ENCODE data around the gene WFDC2.

DNA sequence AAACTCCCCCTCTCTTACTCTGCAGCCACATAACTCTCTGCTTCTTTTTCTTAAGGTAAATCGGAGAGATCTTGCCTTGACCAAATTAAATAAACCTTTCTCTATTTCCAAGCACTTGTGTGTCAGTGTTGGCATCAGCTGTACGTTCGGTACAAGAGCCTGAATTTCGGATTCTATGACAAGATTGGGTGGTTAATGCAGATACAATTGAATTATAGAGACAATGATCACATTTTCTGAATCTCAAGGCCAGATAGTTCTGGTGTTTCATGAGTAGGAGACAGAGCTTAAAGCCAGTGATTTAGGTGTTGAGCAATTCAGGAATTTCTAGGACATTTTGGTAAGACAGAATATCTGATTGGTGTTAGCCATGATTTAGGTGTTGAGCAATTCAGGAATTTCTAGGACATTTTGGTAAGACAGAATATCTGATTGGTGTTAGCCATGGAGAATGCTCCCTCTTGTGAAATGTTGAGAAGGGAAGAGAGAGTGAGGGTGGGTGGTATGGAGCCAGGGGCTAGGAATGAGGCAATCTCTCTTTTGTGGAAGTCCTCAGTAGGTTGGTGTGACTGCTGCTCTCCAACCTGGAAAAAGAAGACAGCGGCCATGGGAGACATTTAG lies 40.8 kb downstream of the WFDC2 start:
- TF ChIP-seq, protein P1, sequence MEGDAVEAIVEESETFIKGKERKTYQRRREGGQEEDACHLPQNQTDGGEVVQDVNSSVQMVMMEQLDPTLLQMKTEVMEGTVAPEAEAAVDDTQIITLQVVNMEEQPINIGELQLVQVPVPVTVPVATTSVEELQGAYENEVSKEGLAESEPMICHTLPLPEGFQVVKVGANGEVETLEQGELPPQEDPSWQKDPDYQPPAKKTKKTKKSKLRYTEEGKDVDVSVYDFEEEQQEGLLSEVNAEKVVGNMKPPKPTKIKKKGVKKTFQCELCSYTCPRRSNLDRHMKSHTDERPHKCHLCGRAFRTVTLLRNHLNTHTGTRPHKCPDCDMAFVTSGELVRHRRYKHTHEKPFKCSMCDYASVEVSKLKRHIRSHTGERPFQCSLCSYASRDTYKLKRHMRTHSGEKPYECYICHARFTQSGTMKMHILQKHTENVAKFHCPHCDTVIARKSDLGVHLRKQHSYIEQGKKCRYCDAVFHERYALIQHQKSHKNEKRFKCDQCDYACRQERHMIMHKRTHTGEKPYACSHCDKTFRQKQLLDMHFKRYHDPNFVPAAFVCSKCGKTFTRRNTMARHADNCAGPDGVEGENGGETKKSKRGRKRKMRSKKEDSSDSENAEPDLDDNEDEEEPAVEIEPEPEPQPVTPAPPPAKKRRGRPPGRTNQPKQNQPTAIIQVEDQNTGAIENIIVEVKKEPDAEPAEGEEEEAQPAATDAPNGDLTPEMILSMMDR (IDR thresholded peaks at IDR 0.05 in 2 of 3, conservative IDR thresholded peaks at IDR 0.05 in 1 of 3; ENCODE audit: control insufficient read depth in 2 of 3, extremely low read depth in 1 of 3, insufficient read depth in 1 of 3, low read depth in 3 of 3, low read length in 3 of 3): no peak
- TF ChIP-seq ZNF274 (IDR thresholded peaks at IDR 0.05; ENCODE audit: insufficient read depth, insufficient read length) (no peak), BCL11A (IDR thresholded peaks at IDR 0.05; ENCODE audit: low read depth, low read length) (no peak), STAT3 (IDR thresholded peaks at IDR 0.05; ENCODE audit: low read depth, low read length) (no peak), RFX5 (IDR thresholded peaks at IDR 0.05; ENCODE audit: low read depth, low read length) (no peak), NFIC (IDR thresholded peaks at IDR 0.05; ENCODE audit: low read depth, low read length) (no peak), NR2F1 (conservative IDR thresholded peaks at IDR 0.05) (no peak), ZSCAN29 (IDR thresholded peaks at IDR 0.05) (no peak), BRCA1 (IDR thresholded peaks at IDR 0.05; ENCODE audit: low read depth, low read length) (no peak), EZH2 (IDR thresholded peaks at IDR 0.05; ENCODE audit: borderline replicate concordance, control insufficient read depth, low read depth, low read length) (no peak), FOXK2 (IDR thresholded peaks at IDR 0.05) (no peak)
- TF ChIP-seq, protein P2, sequence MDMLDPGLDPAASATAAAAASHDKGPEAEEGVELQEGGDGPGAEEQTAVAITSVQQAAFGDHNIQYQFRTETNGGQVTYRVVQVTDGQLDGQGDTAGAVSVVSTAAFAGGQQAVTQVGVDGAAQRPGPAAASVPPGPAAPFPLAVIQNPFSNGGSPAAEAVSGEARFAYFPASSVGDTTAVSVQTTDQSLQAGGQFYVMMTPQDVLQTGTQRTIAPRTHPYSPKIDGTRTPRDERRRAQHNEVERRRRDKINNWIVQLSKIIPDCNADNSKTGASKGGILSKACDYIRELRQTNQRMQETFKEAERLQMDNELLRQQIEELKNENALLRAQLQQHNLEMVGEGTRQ (IDR thresholded peaks at IDR 0.05; ENCODE audit: borderline replicate concordance, low read depth, low read length): no peak
- TF ChIP-seq, protein P3, sequence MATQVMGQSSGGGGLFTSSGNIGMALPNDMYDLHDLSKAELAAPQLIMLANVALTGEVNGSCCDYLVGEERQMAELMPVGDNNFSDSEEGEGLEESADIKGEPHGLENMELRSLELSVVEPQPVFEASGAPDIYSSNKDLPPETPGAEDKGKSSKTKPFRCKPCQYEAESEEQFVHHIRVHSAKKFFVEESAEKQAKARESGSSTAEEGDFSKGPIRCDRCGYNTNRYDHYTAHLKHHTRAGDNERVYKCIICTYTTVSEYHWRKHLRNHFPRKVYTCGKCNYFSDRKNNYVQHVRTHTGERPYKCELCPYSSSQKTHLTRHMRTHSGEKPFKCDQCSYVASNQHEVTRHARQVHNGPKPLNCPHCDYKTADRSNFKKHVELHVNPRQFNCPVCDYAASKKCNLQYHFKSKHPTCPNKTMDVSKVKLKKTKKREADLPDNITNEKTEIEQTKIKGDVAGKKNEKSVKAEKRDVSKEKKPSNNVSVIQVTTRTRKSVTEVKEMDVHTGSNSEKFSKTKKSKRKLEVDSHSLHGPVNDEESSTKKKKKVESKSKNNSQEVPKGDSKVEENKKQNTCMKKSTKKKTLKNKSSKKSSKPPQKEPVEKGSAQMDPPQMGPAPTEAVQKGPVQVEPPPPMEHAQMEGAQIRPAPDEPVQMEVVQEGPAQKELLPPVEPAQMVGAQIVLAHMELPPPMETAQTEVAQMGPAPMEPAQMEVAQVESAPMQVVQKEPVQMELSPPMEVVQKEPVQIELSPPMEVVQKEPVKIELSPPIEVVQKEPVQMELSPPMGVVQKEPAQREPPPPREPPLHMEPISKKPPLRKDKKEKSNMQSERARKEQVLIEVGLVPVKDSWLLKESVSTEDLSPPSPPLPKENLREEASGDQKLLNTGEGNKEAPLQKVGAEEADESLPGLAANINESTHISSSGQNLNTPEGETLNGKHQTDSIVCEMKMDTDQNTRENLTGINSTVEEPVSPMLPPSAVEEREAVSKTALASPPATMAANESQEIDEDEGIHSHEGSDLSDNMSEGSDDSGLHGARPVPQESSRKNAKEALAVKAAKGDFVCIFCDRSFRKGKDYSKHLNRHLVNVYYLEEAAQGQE (IDR thresholded peaks at IDR 0.05; ENCODE audit: low read depth, low read length): no peak
- TF ChIP-seq, protein P4, sequence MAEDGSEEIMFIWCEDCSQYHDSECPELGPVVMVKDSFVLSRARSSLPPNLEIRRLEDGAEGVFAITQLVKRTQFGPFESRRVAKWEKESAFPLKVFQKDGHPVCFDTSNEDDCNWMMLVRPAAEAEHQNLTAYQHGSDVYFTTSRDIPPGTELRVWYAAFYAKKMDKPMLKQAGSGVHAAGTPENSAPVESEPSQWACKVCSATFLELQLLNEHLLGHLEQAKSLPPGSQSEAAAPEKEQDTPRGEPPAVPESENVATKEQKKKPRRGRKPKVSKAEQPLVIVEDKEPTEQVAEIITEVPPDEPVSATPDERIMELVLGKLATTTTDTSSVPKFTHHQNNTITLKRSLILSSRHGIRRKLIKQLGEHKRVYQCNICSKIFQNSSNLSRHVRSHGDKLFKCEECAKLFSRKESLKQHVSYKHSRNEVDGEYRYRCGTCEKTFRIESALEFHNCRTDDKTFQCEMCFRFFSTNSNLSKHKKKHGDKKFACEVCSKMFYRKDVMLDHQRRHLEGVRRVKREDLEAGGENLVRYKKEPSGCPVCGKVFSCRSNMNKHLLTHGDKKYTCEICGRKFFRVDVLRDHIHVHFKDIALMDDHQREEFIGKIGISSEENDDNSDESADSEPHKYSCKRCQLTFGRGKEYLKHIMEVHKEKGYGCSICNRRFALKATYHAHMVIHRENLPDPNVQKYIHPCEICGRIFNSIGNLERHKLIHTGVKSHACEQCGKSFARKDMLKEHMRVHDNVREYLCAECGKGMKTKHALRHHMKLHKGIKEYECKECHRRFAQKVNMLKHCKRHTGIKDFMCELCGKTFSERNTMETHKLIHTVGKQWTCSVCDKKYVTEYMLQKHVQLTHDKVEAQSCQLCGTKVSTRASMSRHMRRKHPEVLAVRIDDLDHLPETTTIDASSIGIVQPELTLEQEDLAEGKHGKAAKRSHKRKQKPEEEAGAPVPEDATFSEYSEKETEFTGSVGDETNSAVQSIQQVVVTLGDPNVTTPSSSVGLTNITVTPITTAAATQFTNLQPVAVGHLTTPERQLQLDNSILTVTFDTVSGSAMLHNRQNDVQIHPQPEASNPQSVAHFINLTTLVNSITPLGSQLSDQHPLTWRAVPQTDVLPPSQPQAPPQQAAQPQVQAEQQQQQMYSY (CRISPR knock-in tag; IDR thresholded peaks at IDR 0.05): no peak
